ENCODE measurements around the gene SPDYE5. TPM values are rescaled to one million over a fixed set of nuclear protein-coding genes. Genes with fewer than 3 reads are reported as not detected.

The SPDYE5 gene
- total RNA-seq, 2 donors from 2014 or later, result not detected

DNA sequence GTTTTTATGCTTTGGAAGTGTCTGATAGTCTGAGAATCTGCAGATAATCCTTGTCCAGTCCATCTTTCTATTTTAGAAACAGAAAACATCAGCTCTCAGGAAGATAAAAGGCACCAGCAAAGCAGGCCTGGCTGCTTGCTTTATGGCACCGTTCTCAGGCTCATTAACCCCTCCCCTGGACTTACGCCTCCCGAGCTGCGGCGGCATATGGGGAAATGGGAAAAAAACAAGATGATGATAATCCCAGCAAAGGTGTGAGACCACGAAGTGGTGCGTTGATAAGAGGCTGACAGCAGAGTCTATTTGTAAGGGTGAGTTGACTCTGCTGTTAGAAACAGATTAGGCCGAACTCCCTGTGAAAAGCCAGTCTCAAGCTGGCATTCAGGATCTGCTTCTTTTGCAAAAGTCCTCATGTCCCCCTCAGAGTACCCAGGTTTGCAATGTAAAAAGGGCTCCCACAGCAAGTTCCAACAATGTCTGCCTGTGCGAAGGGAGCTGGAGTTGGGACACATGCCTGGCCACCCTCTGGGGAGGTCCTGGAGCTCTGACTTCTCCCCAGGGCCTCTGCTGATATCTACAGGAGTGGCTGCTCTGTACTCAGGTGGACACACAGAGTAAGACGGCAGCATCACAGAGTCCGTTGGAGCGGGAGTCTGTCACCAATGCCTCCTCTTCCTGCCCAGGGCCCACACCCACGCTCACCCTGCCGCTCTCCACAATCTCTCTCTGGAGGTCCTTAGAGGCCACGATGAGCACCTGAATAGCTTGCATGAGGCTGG lies 54.3 kb downstream of the SPDYE5 start:
- H3K9ac ChIP-seq (ENCODE audit: extremely low read depth, low read length, poor library complexity, severe bottlenecking), result peak overlapping the region; percentile 51
- H3K9me3 ChIP-seq (ENCODE audit: control insufficient read depth, low read length), result no peaks in the 10 kb centered on the region
- Mint-ChIP-seq H3K36me3 (ENCODE audit: low read depth) (peaks cover 78% of the 10 kb centered on the region), H3K4me1 (peaks cover 15% of the 10 kb centered on the region), H3K9me3 (no peaks in the 10 kb centered on the region), H3K27me3 (ENCODE audit: insufficient read depth) (no peaks in the 10 kb centered on the region), H3K4me3 (peak overlapping the region; percentile 3), H3K27ac (peak overlapping the region; percentile 79)
- H3K4me1 ChIP-seq (ENCODE audit: control insufficient read depth, insufficient read depth, low read length), result peaks cover 2% of the 10 kb centered on the region
- peaks cover 70% of the 10 kb centered on the region for H3K36me3 ChIP-seq (ENCODE audit: control insufficient read depth, insufficient read depth, low read length)
- TF ChIP-seq, protein P1, sequence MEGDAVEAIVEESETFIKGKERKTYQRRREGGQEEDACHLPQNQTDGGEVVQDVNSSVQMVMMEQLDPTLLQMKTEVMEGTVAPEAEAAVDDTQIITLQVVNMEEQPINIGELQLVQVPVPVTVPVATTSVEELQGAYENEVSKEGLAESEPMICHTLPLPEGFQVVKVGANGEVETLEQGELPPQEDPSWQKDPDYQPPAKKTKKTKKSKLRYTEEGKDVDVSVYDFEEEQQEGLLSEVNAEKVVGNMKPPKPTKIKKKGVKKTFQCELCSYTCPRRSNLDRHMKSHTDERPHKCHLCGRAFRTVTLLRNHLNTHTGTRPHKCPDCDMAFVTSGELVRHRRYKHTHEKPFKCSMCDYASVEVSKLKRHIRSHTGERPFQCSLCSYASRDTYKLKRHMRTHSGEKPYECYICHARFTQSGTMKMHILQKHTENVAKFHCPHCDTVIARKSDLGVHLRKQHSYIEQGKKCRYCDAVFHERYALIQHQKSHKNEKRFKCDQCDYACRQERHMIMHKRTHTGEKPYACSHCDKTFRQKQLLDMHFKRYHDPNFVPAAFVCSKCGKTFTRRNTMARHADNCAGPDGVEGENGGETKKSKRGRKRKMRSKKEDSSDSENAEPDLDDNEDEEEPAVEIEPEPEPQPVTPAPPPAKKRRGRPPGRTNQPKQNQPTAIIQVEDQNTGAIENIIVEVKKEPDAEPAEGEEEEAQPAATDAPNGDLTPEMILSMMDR (conservative IDR thresholded peaks at IDR 0.05), result no peak
- H3K27ac ChIP-seq (ENCODE audit: low read depth, low read length), result peak overlapping the region; percentile 68
- peak overlapping the region; percentile 42 for H3K4me3 ChIP-seq (ENCODE audit: low read length)
- WGBS, 2 experiments (ENCODE audit: insufficient coverage in 1 of 2, insufficient read length in 1 of 2), result 61 to 67% methylated on average over 11 to 15 of the region's 15 CpGs
- peak; percentile 79 for DNase-seq
- no peaks in the 10 kb centered on the region for H3K27me3 ChIP-seq (ENCODE audit: control insufficient read depth, insufficient read depth, low read length, poor library complexity, severe bottlenecking)

Other genes with a start within 250 kb of the SPDYE5 start
- 1 to 10 TPM; 2.9 to 5.6 TPM for gene TRIM73, start 96.7 kb upstream of the SPDYE5 start, total RNA-seq
- 10 to 100 TPM; 61.8 to 64.2 TPM for gene POM121C, start 6.0 kb upstream of the SPDYE5 start, total RNA-seq
- gene HIP1, start 246.6 kb downstream of the SPDYE5 start, total RNA-seq, result 10 to 100 TPM; 64.7 to 70.0 TPM

Measured in endodermal cell (in vitro differentiated cells).